ENCODE data around the gene GNG4.

GRCh38 chr1:235610157-235610556 is 39.4 kb downstream of the GNG4 start:
- no peak for TF ChIP-seq POLR2AphosphoS5 (IDR thresholded peaks at IDR 0.05)
- no peak for TF ChIP-seq CTCF (IDR thresholded peaks at IDR 0.05)
- TF ChIP-seq POLR2A (IDR thresholded peaks at IDR 0.05): no peak

Measured in sigmoid colon (tissue), 4 donors.